Right lobe of liver (tissue), 6 donors: ENCODE results near the gene MAPKAPK3. TPM values are rescaled to one million over a fixed set of nuclear protein-coding genes. Genes with fewer than 3 reads are reported as not detected.

Source experiments
- ATAC-seq, 4 donors: fragments of 200-7000 bp; cut with Tn5 transposase; one replicate each; pipeline ENCODE4 v1.9.1; 2020; ENCODE audit warnings: mild to moderate bottlenecking in 4 of 4, moderate library complexity in 4 of 4
- DNase-seq, 3 donors: peaks; one replicate each; pipeline ENCODE4 v3.0.0-alpha.2; 2020
- H3K27ac ChIP-seq, 3 donors: fragments of 200-600 bp; one replicate each; pipeline ENCODE4 v1.8.0; 2022
- H3K27me3 ChIP-seq, 2 donors: fragments of 200-600 bp; one replicate each; pipeline ENCODE4 v1.8.0; 2022
- H3K36me3 ChIP-seq, 4 donors: fragments of 200-600 bp; sonication (generic) in 1 of 4; one replicate each; pipeline versions ENCODE4 v1.5.1 to v1.8.0; 2017 to 2022; ENCODE audit warnings: control low read depth in 1 of 4
- H3K4me1 ChIP-seq, 4 donors: fragments of 200-600 bp; sonication (generic) in 1 of 4; one replicate each; pipeline versions ENCODE4 v1.5.1 to v1.8.0; 2017 to 2022; ENCODE audit warnings: control low read depth in 1 of 4
- H3K4me3 ChIP-seq, 3 donors: fragments of 200-600 bp; one replicate each; pipeline ENCODE4 v1.8.0; 2022
- H3K9me3 ChIP-seq, 4 donors: fragments of 200-600 bp; sonication (generic) in 1 of 4; one replicate each; pipeline versions ENCODE4 v1.5.1 to v1.8.0; 2017 to 2022; ENCODE audit warnings: control low read depth in 1 of 4
- CTCF ChIP-seq, 4 donors: fragments of 200-600 bp in 3 of 4; fragments of 450-650 bp in 1 of 4; IDR thresholded peaks; one replicate each; pipeline versions ENCODE4 v1.5.1 to v1.8.0; 2016 to 2022; ENCODE audit warnings: antibody characterized with exemption in 4 of 4, mild to moderate bottlenecking in 2 of 4
- POLR2A ChIP-seq: fragments of 450-650 bp; IDR thresholded peaks from one replicate; pipeline ENCODE4 v1.6.1; 2017; ENCODE audit warnings: antibody characterized with exemption, mild to moderate bottlenecking
- WGBS: methylation state at CpG from one replicate; pipeline ENCODE4 v1.1.6; 2018; ENCODE audit warnings: low coverage, low lambda C conversion rate; ENCODE audit not compliant: insufficient coverage; ENCODE audit errors: missing lambda C conversion rate; 5-methylcytosine and 5-hydroxymethylcytosine counted together
- intact Hi-C, 2 donors: fragments of 100-400 bp; cut with DNase I; formaldehyde crosslinking; loops; one replicate each; pipeline versions ENCODE4 v1.11.2 to v1.14.1; 2022
- total RNA-seq, 6 experiments: library from RNA; depleted of rRNA in 2 of 6; stranded (reverse); fragments of >200 nt in 2 of 6; fragmentation: NEBNext Ultra II Directional in 3 of 6; extraction: Animal tissue kit (Norgen Biotek cat#: 25700) in 3 of 6; gene quantifications; one replicate each; pipeline versions ENCODE4 v1.1.0 to v1.2.4, GENCODE V29; 2016 to 2023
- donor health status: DM: no; HTN: yes; CAD: no.
- donor health status: DM: no; HTN: no; CAD: no.
- donor health status: DM: no; HTN: no; CAD: no.
- donor health status: DM: no; HTN: yes; CAD: no.
- donor health status: DM: no; HTN: yes; CAD: no.

Gene MAPKAPK3
- total RNA-seq, 6 experiments from 2014 or later = 16.6 to 21.4 (median 18.6) TPM

GRCh38 chr3:50656417-50657195 is 39.7 kb downstream of the MAPKAPK3 start:
- H3K4me1 ChIP-seq = no peaks in the 10 kb centered on the region
- H3K27me3 ChIP-seq = no peaks in the 10 kb centered on the region
- H3K4me3 ChIP-seq = no peak overlapping the region
- DNase-seq (peak in 1 of 3 donors; percentile 15), ATAC-seq (no peak)
- H3K36me3 ChIP-seq = no peaks in the 10 kb centered on the region
- H3K27ac ChIP-seq = no peak overlapping the region
- intact Hi-C loops = no loop called here
- no peak for TF ChIP-seq POLR2A
- no peak for TF ChIP-seq CTCF (IDR thresholded peaks at IDR 0.05)
- no peaks in the 10 kb centered on the region for H3K9me3 ChIP-seq
- WGBS = 63% methylated on average over 6 of the region's 8 CpGs

DNA sequence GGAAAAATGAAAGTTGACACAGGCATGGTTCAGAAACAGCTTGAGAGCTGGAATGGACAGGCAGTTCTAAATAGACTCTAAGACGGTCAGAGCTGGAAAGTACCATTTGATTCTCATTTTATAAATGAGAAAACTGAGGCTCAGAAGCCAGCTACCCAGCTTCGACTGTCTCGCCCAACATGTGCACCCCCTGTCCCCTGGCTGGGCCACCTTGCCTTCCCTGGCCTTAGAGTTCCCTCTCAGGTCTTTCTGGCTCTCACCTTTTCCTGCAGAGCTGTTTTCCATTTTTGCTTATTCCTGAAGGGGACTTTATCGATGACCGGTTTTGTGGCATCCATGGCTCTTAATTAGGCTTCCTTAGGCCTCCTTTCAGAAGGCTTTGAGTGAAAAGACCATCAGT is 40.5 kb downstream of the MAPKAPK3 start:
- Histone ChIP-seq H3K27me3 (no peaks in the 10 kb centered on the region), H3K27ac (no peak overlapping the region), H3K4me1 (no peaks in the 10 kb centered on the region), H3K9me3 (no peaks in the 10 kb centered on the region), H3K36me3 (no peaks in the 10 kb centered on the region), H3K4me3 (no peak overlapping the region)
- no peak for TF ChIP-seq CTCF (IDR thresholded peaks at IDR 0.05)
- TF ChIP-seq POLR2A = no peak
- DNase-seq (peak in 1 of 3 donors; percentile 15), ATAC-seq (no peak)
- intact Hi-C loops = no loop called here
- WGBS = 84% methylated on average over 3 of the region's 5 CpGs

- Histone ChIP-seq H3K27me3 (no peaks in the 10 kb centered on the region), H3K36me3 (no peaks in the 10 kb centered on the region), H3K4me3 (no peak overlapping the region), H3K27ac (no peak overlapping the region), H3K4me1 (no peaks in the 10 kb centered on the region), H3K9me3 (no peaks in the 10 kb centered on the region)
- intact Hi-C loops = no loop called here
- TF ChIP-seq POLR2A = no peak
- no peak for TF ChIP-seq CTCF (IDR thresholded peaks at IDR 0.05)
- 80% methylated on average over 2 of the region's 3 CpGs for WGBS
- ATAC-seq (no peak), DNase-seq (peak in 1 of 3 donors; percentile 7)
Observed at GRCh38 chr3:50657816-50658215, 40.9 kb downstream of the MAPKAPK3 start.

DNA sequence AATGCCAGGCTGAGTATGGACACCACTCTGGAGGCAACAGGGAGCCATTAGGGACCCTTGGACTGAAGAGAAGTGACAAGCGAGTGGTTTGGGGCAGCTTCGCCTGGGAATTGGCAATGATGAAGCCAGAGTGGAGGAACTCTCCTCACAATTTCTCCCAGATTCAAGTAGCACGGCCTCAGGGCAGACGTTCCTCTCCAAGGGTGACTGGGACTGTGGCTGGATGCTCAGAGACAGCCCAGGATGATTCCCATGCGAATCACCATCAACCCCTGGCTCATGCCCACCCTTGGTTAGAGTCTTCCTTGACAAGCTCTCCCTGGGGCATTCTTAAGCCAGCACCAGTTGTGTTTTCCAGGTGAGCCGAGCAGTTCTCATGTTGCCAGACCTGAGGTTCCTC is 41.5 kb downstream of the MAPKAPK3 start:
- no peaks in the 10 kb centered on the region for H3K4me1 ChIP-seq
- H3K4me3 ChIP-seq = no peak overlapping the region
- no peaks in the 10 kb centered on the region for H3K27me3 ChIP-seq
- DNase-seq = peak in 2 of 3 donors; percentile 12 to 15
- H3K9me3 ChIP-seq = no peaks in the 10 kb centered on the region
- whole genome bisulfite sequencing = no CpG with 5 or more reads among the region's 6 CpGs
- no peak overlapping the region for H3K27ac ChIP-seq
- intact Hi-C loops = no loop called here
- no peaks in the 10 kb centered on the region for H3K36me3 ChIP-seq
- no peak for ATAC-seq
- TF ChIP-seq POLR2A = no peak
- TF ChIP-seq CTCF (IDR thresholded peaks at IDR 0.05) = no peak
